ENCODE measurements around the gene FERMT3. TPM values are rescaled to one million over a fixed set of nuclear protein-coding genes. Genes with fewer than 3 reads are reported as not detected.

The FERMT3 gene
- total and polyA plus RNA-seq, 2 of the 8 experiments (the other 6 are each of a cell fraction or from before 2014, with no cell fraction given) = 1.4 to 3.7 TPM

DNA sequence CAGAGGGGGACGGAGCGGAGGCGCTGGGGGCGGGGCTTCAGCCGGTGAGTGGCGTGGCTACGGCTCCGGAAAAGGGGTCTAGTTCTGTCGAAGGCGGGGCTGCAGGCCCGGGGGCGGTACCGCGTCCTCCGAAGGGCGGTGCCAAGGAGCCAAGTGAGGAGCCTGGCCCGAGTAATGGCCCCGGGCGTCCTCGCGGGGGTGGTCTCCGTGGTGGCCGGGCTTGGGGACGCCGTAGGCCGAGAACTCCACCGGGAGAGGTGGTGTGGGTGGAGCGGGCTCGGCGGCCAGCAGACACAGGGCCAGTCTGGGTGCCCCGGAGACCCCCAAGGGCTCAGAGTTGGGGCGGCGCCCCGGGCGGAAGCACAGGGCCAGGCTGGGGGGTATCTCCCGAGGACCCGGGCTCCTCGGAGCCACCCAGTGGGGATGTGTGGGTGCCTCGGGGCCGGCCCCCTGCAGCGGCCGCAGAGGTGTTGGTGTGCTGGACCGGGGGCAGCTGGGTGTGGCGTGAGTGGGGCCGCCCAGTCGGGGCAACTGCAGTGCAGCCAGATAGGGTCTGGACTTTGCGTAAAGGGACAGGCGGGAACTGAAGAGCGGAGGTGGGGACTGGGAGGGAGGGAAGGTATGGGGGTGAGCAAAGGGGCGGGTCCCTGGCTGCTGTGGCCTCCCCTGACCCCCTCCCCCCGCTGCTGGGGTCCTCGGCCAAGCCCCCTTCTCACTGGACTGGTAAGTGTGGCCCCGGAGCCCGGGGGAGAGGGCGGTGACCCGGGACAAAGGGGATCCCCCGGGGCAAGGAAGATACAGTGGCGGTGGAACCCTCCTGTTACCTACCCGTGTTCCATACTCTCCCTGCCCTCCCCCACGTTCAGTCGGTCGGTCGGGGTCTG is 35.2 kb downstream of the FERMT3 start (continued):
- TF ChIP-seq, protein P1, sequence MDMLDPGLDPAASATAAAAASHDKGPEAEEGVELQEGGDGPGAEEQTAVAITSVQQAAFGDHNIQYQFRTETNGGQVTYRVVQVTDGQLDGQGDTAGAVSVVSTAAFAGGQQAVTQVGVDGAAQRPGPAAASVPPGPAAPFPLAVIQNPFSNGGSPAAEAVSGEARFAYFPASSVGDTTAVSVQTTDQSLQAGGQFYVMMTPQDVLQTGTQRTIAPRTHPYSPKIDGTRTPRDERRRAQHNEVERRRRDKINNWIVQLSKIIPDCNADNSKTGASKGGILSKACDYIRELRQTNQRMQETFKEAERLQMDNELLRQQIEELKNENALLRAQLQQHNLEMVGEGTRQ (IDR thresholded peaks at IDR 0.05; ENCODE audit: low read length) = no peak
- TF ChIP-seq EP300 (IDR thresholded peaks at IDR 0.05; ENCODE audit: borderline replicate concordance in 1 of 2, low read depth in 2 of 2, low read length in 2 of 2) (no peak), ZNF274 (IDR thresholded peaks at IDR 0.05; ENCODE audit: borderline replicate concordance, extremely low read depth, low read length) (no peak), SIN3A (conservative IDR thresholded peaks at IDR 0.05 in 1 of 2, IDR thresholded peaks at IDR 0.05 in 1 of 2; ENCODE audit: low read depth in 1 of 2, low read length in 2 of 2) (no peak), CTBP2 (IDR thresholded peaks at IDR 0.05; ENCODE audit: borderline replicate concordance, insufficient read depth, insufficient read length, low read length) (no peak), RAD21 (IDR thresholded peaks at IDR 0.05 in 1 of 2, conservative IDR thresholded peaks at IDR 0.05 in 1 of 2; ENCODE audit: low read depth in 2 of 2, low read length in 2 of 2) (no peak), GABPA (IDR thresholded peaks at IDR 0.05; ENCODE audit: borderline replicate concordance, insufficient read depth, low read length) (no peak), CEBPB (IDR thresholded peaks at IDR 0.05; ENCODE audit: low read depth, low read length) (no peak), CHD1 (IDR thresholded peaks at IDR 0.05; ENCODE audit: low read depth, low read length) (no peak), EZH2 (IDR thresholded peaks at IDR 0.05; ENCODE audit: low read depth, low read length, severe bottlenecking) (no peak), ASH2L (IDR thresholded peaks at IDR 0.05; ENCODE audit: low read length) (no peak)
- TF ChIP-seq, protein P2, sequence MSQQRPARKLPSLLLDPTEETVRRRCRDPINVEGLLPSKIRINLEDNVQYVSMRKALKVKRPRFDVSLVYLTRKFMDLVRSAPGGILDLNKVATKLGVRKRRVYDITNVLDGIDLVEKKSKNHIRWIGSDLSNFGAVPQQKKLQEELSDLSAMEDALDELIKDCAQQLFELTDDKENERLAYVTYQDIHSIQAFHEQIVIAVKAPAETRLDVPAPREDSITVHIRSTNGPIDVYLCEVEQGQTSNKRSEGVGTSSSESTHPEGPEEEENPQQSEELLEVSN (IDR thresholded peaks at IDR 0.05) = no peak
- TF ChIP-seq, protein P3, sequence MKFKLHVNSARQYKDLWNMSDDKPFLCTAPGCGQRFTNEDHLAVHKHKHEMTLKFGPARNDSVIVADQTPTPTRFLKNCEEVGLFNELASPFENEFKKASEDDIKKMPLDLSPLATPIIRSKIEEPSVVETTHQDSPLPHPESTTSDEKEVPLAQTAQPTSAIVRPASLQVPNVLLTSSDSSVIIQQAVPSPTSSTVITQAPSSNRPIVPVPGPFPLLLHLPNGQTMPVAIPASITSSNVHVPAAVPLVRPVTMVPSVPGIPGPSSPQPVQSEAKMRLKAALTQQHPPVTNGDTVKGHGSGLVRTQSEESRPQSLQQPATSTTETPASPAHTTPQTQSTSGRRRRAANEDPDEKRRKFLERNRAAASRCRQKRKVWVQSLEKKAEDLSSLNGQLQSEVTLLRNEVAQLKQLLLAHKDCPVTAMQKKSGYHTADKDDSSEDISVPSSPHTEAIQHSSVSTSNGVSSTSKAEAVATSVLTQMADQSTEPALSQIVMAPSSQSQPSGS (IDR thresholded peaks at IDR 0.05; ENCODE audit: low read length) = no peak

Measured in H1 (cell line).